Measurements from ENCODE around the gene TSGA10IP. TPM values are rescaled to one million over a fixed set of nuclear protein-coding genes. Genes with fewer than 3 reads are reported as not detected.

Gene TSGA10IP
- total and polyA plus RNA-seq, 10 of the 15 experiments (the other 5 are each of a cell fraction or from before 2014, with no cell fraction given) = not detected

DNA sequence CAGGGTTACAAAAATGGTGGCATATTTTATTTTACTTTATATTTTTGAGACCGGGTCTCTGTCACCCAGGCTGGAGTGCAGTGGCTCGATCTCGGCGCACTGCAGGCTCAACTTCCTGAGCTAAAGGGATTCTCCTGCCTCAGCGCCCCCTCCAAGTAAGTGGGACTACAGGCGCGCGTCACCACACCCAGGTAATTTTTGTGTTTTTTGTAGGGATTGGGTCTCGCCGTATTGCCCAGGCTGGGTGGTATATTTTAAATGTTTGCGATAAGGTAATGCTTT is 44.4 kb upstream of the TSGA10IP start:
- CTCF ChIA-PET = interaction anchor here (1.1 to 6.5 kb wide), 5 partner anchors 11 to 87 kb away, joined by 3 to 67 read pairs (median 4); partner anchors contain the start of genes CCDC85B and FIBP
- no peak overlapping the region for H3K4me3 ChIP-seq
- no peak for TF ChIP-seq IKZF2 (IDR thresholded peaks at IDR 0.05)
- TF ChIP-seq CHD1 (IDR thresholded peaks at IDR 0.05; ENCODE audit: low read depth, low read length) = no peak
- TF ChIP-seq, protein P1, sequence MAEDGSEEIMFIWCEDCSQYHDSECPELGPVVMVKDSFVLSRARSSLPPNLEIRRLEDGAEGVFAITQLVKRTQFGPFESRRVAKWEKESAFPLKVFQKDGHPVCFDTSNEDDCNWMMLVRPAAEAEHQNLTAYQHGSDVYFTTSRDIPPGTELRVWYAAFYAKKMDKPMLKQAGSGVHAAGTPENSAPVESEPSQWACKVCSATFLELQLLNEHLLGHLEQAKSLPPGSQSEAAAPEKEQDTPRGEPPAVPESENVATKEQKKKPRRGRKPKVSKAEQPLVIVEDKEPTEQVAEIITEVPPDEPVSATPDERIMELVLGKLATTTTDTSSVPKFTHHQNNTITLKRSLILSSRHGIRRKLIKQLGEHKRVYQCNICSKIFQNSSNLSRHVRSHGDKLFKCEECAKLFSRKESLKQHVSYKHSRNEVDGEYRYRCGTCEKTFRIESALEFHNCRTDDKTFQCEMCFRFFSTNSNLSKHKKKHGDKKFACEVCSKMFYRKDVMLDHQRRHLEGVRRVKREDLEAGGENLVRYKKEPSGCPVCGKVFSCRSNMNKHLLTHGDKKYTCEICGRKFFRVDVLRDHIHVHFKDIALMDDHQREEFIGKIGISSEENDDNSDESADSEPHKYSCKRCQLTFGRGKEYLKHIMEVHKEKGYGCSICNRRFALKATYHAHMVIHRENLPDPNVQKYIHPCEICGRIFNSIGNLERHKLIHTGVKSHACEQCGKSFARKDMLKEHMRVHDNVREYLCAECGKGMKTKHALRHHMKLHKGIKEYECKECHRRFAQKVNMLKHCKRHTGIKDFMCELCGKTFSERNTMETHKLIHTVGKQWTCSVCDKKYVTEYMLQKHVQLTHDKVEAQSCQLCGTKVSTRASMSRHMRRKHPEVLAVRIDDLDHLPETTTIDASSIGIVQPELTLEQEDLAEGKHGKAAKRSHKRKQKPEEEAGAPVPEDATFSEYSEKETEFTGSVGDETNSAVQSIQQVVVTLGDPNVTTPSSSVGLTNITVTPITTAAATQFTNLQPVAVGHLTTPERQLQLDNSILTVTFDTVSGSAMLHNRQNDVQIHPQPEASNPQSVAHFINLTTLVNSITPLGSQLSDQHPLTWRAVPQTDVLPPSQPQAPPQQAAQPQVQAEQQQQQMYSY (CRISPR knock-in tag; IDR thresholded peaks at IDR 0.05) = no peak
- no peak for TF ChIP-seq NR2F1 (conservative IDR thresholded peaks at IDR 0.05)
- no peak for TF ChIP-seq KAT2A (conservative IDR thresholded peaks at IDR 0.05; ENCODE audit: control insufficient read depth, low read depth, low read length)
- H3K27me3 ChIP-seq (replicated peaks in 1 of 2; ENCODE audit: control insufficient read depth in 2 of 2, insufficient read depth in 2 of 2, low read length in 1 of 2) = no peaks in the 10 kb centered on the region; a peak in 1 of 4 replicates
- peak overlapping the region; percentile 86 for H3K4me2 ChIP-seq (ENCODE audit: control insufficient read depth, insufficient read depth)
- ATAC-seq (no peak), DNase-seq (ENCODE audit: low read depth, low spot score) (no peak), FAIRE-seq (no peak)
- no TSS peak for BruUV-seq (replicated peaks)
- H3K9me3 ChIP-seq (replicated peaks; ENCODE audit: control insufficient read depth, insufficient read depth, low read length) = no peaks in the 10 kb centered on the region
- no peak overlapping the region for H2AFZ ChIP-seq (ENCODE audit: control insufficient read depth, low read depth, low read length)
- H3K36me3 ChIP-seq (ENCODE audit: control insufficient read depth in 2 of 2, insufficient read depth in 2 of 2, low read length in 1 of 2) = no peaks in the 10 kb centered on the region
- RAD21 ChIA-PET (ENCODE audit: unreplicated experiment) = interaction anchor here (0.5 to 2.6 kb wide), 4 partner anchors 10 to 200 kb away, joined by 4 to 23 read pairs (median 5); partner anchors contain the start of genes CCDC85B and MUS81
- intact Hi-C loops (cut with micrococcal nuclease; ENCODE audit: unreplicated experiment) = no loop called here
- no peak overlapping the region for H3K27ac ChIP-seq (ENCODE audit: control insufficient read depth, insufficient read depth)
- H3K4me1 ChIP-seq (ENCODE audit: control insufficient read depth, insufficient read depth, low read length) = 0 out of 2 replicates have a peak, but pooled peaks cover 6% of the 10 kb centered on the region
- no peaks in the 10 kb centered on the region for H4K20me1 ChIP-seq (ENCODE audit: control insufficient read depth, insufficient read depth)
- POLR2A ChIA-PET = interaction anchor here (0.6 to 4.9 kb wide), 6 partner anchors 9 to 227 kb away, joined by 3 to 67 read pairs (median 6); partner anchors contain the start of genes CCDC85B and FIBP
- SMC1A ChIA-PET (ENCODE audit: uncharacterized antibody, unreplicated experiment) = interaction anchor here (0.7 to 5.6 kb wide), 5 partner anchors 12 to 90 kb away, joined by 3 to 47 read pairs (median 3); partner anchors contain the start of genes CCDC85B and FIBP
- H3K79me2 ChIP-seq (ENCODE audit: control insufficient read depth, insufficient read depth, low read length) = peaks cover 9% of the 10 kb centered on the region
- 90% methylated on average over 11 of the region's 11 CpGs for WGBS (ENCODE audit: insufficient coverage, insufficient replicate concordance, low lambda C conversion rate, missing lambda C conversion rate)
- no peak overlapping the region for H3K9ac ChIP-seq (ENCODE audit: control insufficient read depth, insufficient read depth, low read length)
- in situ Hi-C loops (cut with MboI) = no loop called here
